Measurements from ENCODE around the gene DCLRE1B. TPM values are rescaled to one million over a fixed set of nuclear protein-coding genes. Genes with fewer than 3 reads are reported as not detected.

Gene DCLRE1B
- total RNA-seq, 4 donors from 2014 or later = 1.4 to 3.3 (median 1.7) TPM

DNA sequence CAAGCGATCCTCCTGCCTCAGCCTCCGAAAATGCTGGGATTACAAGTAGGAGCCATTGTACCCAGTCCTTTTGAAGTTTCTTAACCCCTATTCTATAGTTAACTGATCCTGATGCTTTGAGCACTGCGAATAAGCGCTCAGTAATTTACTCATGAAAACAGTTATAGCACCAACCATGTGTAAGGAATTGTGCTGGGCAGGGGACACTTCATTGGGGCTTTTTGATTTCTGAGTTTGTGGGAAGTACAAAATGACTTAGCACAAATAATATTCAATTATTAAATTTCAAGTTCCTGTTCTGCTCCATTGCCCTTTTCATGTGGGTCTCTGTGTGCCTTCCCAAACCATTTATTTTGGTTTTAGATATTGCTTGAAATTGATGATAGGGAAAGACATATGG lies 17.8 kb downstream of the DCLRE1B start:
- H3K4me3 ChIP-seq = no peak overlapping the region
- DNase-seq (no peak), ATAC-seq (no peak)
- H3K36me3 ChIP-seq = no peaks in the 10 kb centered on the region
- H3K4me1 ChIP-seq = no peaks in the 10 kb centered on the region
- in situ Hi-C loops (cut with MboI; ENCODE audit: low sequenced_read_pairs in 4 of 4) = loop anchor here in 2 of 4 donors (25.0 kb wide), 2 partner anchors 536 to 1311 kb away; partner anchors contain the start of genes CAPZA1 (in 1 of the 2), MAGI3 (in 1 of the 2) and ST7L (in 1 of the 2)
- H3K27me3 ChIP-seq = no peaks in the 10 kb centered on the region
- TF ChIP-seq, protein P1, sequence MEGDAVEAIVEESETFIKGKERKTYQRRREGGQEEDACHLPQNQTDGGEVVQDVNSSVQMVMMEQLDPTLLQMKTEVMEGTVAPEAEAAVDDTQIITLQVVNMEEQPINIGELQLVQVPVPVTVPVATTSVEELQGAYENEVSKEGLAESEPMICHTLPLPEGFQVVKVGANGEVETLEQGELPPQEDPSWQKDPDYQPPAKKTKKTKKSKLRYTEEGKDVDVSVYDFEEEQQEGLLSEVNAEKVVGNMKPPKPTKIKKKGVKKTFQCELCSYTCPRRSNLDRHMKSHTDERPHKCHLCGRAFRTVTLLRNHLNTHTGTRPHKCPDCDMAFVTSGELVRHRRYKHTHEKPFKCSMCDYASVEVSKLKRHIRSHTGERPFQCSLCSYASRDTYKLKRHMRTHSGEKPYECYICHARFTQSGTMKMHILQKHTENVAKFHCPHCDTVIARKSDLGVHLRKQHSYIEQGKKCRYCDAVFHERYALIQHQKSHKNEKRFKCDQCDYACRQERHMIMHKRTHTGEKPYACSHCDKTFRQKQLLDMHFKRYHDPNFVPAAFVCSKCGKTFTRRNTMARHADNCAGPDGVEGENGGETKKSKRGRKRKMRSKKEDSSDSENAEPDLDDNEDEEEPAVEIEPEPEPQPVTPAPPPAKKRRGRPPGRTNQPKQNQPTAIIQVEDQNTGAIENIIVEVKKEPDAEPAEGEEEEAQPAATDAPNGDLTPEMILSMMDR (IDR thresholded peaks at IDR 0.05 in 4 of 5, conservative IDR thresholded peaks at IDR 0.05 in 1 of 5) = no peak
- TF ChIP-seq POLR2A (IDR thresholded peaks at IDR 0.05) = no peak
- H3K9me3 ChIP-seq = no peaks in the 10 kb centered on the region
- no peak overlapping the region for H3K27ac ChIP-seq
- intact Hi-C loops (cut with DNase I; ENCODE audit: low total_unique reads) = no loop called here

DNA sequence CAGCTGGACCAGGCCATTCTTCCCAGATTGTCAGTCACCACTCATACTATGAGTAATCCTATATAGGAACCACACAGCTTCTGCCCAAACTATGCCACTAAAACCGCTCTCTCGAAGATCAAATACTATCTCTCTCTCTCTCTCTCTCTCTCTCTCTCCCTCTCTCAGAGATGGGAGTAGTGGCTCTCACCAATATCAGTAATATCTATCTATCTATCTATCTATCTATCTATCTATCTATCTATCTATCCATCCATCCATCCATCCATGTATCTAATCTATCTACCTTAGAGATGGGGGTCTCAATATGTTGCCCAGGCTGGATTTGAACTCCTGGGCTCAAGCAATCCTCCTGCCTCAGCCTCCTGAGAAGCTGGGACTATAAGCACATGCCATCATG lies 19.3 kb downstream of the DCLRE1B start:
- H3K4me3 ChIP-seq = no peak overlapping the region
- ATAC-seq = no peak
- intact Hi-C loops (cut with DNase I; ENCODE audit: low total_unique reads) (no loop called here), in situ Hi-C loops (cut with MboI; ENCODE audit: low sequenced_read_pairs in 4 of 4) (loop anchor here in 2 of 4 donors (25.0 kb wide), 2 partner anchors 537 to 1312 kb away; partner anchors contain the start of genes CAPZA1 (in 1 of the 2), MAGI3 (in 1 of the 2) and ST7L (in 1 of the 2))
- no peak for TF ChIP-seq POLR2A (IDR thresholded peaks at IDR 0.05)
- TF ChIP-seq, protein P1 (IDR thresholded peaks at IDR 0.05 in 4 of 5, conservative IDR thresholded peaks at IDR 0.05 in 1 of 5) = no peak
- H3K36me3 ChIP-seq = no peaks in the 10 kb centered on the region
- DNase-seq = no peak
- no peaks in the 10 kb centered on the region for H3K9me3 ChIP-seq
- no peaks in the 10 kb centered on the region for H3K27me3 ChIP-seq
- H3K4me1 ChIP-seq = peaks cover 6 to 8% of the 10 kb centered on the region in 2 donors
- H3K27ac ChIP-seq = no peak overlapping the region

DNA sequence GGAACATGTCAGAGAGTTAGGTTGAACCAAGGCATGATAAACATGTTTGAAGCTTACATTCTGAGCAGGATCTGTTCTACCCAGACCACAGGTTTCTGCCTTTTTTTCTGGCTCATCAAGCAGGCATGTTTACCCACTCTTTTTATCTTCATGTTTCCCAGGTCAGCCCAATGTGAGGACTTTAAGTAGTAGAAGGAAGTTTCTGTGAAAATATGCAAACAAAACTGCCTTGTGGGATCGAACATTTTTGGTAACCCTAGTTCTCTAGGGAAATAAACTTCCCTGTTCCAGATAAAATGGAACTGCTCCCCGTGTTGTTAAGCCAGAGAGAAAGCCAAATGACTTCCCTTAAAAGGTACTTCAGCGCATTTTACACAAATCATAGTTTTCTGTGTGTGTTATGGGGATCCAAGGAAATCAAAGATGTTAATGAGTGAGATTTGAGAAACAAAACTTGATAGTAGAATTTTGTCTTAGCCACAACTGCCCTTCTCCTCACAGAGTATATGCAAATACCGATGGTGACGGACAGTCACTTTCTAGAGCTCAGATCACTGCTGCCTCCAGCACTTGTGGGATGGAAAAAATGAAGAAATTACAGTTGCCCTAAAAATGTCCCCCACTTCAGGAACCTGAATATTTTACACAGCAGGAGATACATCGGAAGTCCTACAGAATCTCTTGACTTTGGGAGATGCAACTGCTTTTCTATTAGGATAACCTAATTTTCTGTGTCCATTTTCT lies 23.2 kb downstream of the DCLRE1B start:
- no peaks in the 10 kb centered on the region for H3K36me3 ChIP-seq
- no peaks in the 10 kb centered on the region for H3K9me3 ChIP-seq
- DNase-seq (no peak), ATAC-seq (no peak)
- in situ Hi-C loops (cut with MboI; ENCODE audit: low sequenced_read_pairs in 4 of 4) = no loop called here
- H3K27me3 ChIP-seq = no peaks in the 10 kb centered on the region
- peak overlapping the region; percentile 92 to 98 (median 94) for H3K27ac ChIP-seq
- peak overlapping the region; percentile 86 to 98 (median 90) for H3K4me3 ChIP-seq
- TF ChIP-seq POLR2A (IDR thresholded peaks at IDR 0.05) = no peak
- TF ChIP-seq, protein P1 (IDR thresholded peaks at IDR 0.05 in 4 of 5, conservative IDR thresholded peaks at IDR 0.05 in 1 of 5) = no peak
- intact Hi-C loops (cut with DNase I; ENCODE audit: low total_unique reads) = loop anchor here (2.0 to 5.0 kb wide), 2 partner anchors 16 to 1311 kb away; partner anchors contain the start of genes CAPZA1 and ST7L
- H3K4me1 ChIP-seq = peaks cover 37 to 38% of the 10 kb centered on the region in 2 donors

DNA sequence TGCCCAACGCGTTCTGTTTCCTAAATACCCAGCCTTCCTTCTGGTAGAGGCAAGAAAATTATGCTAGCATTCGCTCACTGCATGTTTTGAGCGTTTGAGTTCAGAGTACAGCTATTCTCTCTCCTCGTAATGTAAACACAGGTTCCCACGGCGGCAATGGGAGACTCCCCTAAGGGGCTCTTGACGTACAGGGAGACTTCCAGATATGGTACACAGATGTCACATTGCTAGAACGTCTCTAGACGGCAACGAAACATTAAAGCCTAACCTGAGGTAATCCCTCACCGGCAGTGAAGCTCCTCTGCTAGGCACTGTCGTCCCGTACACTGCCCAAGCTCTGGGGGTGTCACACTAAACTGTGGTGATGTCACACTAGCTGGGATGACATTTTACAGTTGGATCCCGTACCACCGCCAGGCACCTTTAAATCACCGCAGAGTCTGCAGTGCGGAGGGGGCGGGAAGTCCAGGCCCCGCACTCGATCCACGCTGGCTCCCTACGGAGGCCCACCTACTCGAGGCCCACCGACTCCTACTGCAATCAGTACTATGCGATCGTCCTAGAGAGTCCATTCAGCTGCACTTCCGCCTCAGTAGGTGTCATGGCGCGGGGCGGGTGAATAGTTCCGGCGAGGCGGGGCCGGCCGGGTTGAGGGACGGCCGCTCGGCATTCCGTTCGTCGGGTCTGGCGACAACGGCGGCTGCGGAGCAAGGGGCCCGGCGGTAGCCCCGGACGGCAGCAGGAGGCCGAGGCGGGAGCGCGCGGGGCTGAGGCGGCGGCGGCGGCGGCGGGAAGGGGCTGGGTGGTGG lies 24.0 kb downstream of the DCLRE1B start, which contains the start of gene HIPK1:
Gene HIPK1 (plus strand): TSS at position 384 of the 809 bp plus-strand sequence.
- intact Hi-C loops (cut with DNase I; ENCODE audit: low total_unique reads) = loop anchor here (1.0 to 5.0 kb wide), 5 partner anchors 16 to 1312 kb away; partner anchors contain the start of genes CAPZA1, DCLRE1B, RSBN1 and ST7L
- in situ Hi-C loops (cut with MboI; ENCODE audit: low sequenced_read_pairs in 4 of 4) = no loop called here
- peak; percentile 86 to 88 for DNase-seq

More for the DNA sequence above, 24.0 kb downstream of the DCLRE1B start, which contains the start of gene HIPK1:
- H3K36me3 ChIP-seq = no peaks in the 10 kb centered on the region
- H3K4me3 ChIP-seq = peak within 1 kb of the TSS; percentile 86 to 98 (median 90)
- H3K27me3 ChIP-seq = no peaks in the 10 kb centered on the region
- H3K4me1 ChIP-seq = peaks cover 45% of the 10 kb centered on the region in 2 donors
- no peaks in the 10 kb centered on the region for H3K9me3 ChIP-seq
- H3K27ac ChIP-seq = peak within 1 kb of the TSS; percentile 92 to 98 (median 94)
- TF ChIP-seq POLR2A (IDR thresholded peaks at IDR 0.05) = peak; percentile 79 to 82
- TF ChIP-seq, protein P1 (IDR thresholded peaks at IDR 0.05 in 4 of 5, conservative IDR thresholded peaks at IDR 0.05 in 1 of 5) = peak in 1 of 5 experiments; percentile 28
- peak; percentile 88 to 89 for ATAC-seq
